ENCODE results near the gene SP8. TPM values are rescaled to one million over a fixed set of nuclear protein-coding genes. Genes with fewer than 3 reads are reported as not detected.

The SP8 gene
- total RNA-seq, 1 donor from 2014 or later, result 4.3 TPM

- no peak for DNase-seq (ENCODE audit: extremely low spot score, unreplicated experiment)
- no peak overlapping the region for H3K27ac Mint-ChIP-seq
- no peak for TF ChIP-seq CTCF (conservative IDR thresholded peaks at IDR 0.05)
- H3K4me1 Mint-ChIP-seq (ENCODE audit: unreplicated experiment), result no peaks in the 10 kb centered on the region
- H3K36me3 Mint-ChIP-seq, result no peaks in the 10 kb centered on the region
- peaks cover 4% of the 10 kb centered on the region for H3K9me3 Mint-ChIP-seq
- peaks cover 56% of the 10 kb centered on the region for H3K27me3 Mint-ChIP-seq
- H3K4me3 Mint-ChIP-seq, result no peak overlapping the region
These were observed 17.7 kb upstream of the SP8 start for GRCh38 chr7:20804345-20804744.

GRCh38 chr7:20799566-20800366 lies 13.1 kb upstream of the SP8 start:
- Mint-ChIP-seq H3K27me3 (peaks cover 76% of the 10 kb centered on the region), H3K4me1 (ENCODE audit: unreplicated experiment) (no peaks in the 10 kb centered on the region), H3K4me3 (no peak overlapping the region), H3K36me3 (no peaks in the 10 kb centered on the region), H3K27ac (no peak overlapping the region), H3K9me3 (no peaks in the 10 kb centered on the region)
- no peak for DNase-seq (ENCODE audit: extremely low spot score, unreplicated experiment)
- TF ChIP-seq CTCF (conservative IDR thresholded peaks at IDR 0.05), result no peak

- Mint-ChIP-seq H3K27me3 (peaks cover 76% of the 10 kb centered on the region), H3K27ac (peak overlapping the region; percentile 71), H3K9me3 (no peaks in the 10 kb centered on the region)
These were observed 12.0 kb upstream of the SP8 start for GRCh38 chr7:20798694-20799121.

GRCh38 chr7:20798081-20798693 lies 11.5 kb upstream of the SP8 start:
- no peak overlapping the region for H3K4me3 Mint-ChIP-seq
- H3K9me3 Mint-ChIP-seq, result no peaks in the 10 kb centered on the region
- peaks cover 79% of the 10 kb centered on the region for H3K27me3 Mint-ChIP-seq
- DNase-seq (ENCODE audit: extremely low spot score, unreplicated experiment), result no peak
- no peak overlapping the region for H3K27ac Mint-ChIP-seq
- no peak for TF ChIP-seq CTCF (conservative IDR thresholded peaks at IDR 0.05)
- H3K36me3 Mint-ChIP-seq, result no peaks in the 10 kb centered on the region
- no peaks in the 10 kb centered on the region for H3K4me1 Mint-ChIP-seq (ENCODE audit: unreplicated experiment)

More at GRCh38 chr7:20798694-20799121, 12.0 kb upstream of the SP8 start:
- DNase-seq (ENCODE audit: extremely low spot score, unreplicated experiment), result no peak
- Mint-ChIP-seq H3K4me3 (peak overlapping the region; percentile 84), H3K4me1 (ENCODE audit: unreplicated experiment) (no peaks in the 10 kb centered on the region), H3K36me3 (no peaks in the 10 kb centered on the region)
- TF ChIP-seq CTCF (conservative IDR thresholded peaks at IDR 0.05), result no peak

GRCh38 chr7:20797462-20798080 lies 10.9 kb upstream of the SP8 start:
- peak overlapping the region; percentile 70 for H3K27ac Mint-ChIP-seq
- H3K36me3 Mint-ChIP-seq, result no peaks in the 10 kb centered on the region
- peak overlapping the region; percentile 89 for H3K4me3 Mint-ChIP-seq
- peaks cover 81% of the 10 kb centered on the region for H3K27me3 Mint-ChIP-seq
- TF ChIP-seq CTCF (conservative IDR thresholded peaks at IDR 0.05), result no peak
- H3K9me3 Mint-ChIP-seq, result no peaks in the 10 kb centered on the region
- no peaks in the 10 kb centered on the region for H3K4me1 Mint-ChIP-seq (ENCODE audit: unreplicated experiment)
- DNase-seq (ENCODE audit: extremely low spot score, unreplicated experiment), result no peak
